ENCODE data around the gene CWF19L1.

The CWF19L1 gene

DNA sequence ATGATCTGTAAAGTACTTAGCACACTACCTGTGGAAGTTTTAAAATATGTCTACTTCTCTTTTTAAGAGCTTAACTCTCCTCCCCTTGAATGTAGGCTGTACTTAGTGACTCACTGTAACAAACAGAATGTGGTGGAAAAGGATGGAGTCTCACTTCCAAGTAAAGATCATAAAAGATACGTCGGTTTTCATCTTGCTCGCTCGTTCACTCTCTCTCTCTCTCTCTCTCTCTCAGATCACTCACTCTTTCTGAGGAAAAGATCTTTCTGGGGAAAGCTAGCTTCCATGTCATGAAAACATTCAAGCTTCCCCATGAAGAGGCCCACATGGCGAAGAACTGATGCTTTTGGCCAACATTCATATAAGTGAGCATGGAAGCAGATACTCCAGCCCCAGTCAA, 43.6 kb downstream of the CWF19L1 start:
- Histone ChIP-seq H3K27ac (peak overlapping the region; percentile 41), H3K4me3 (ENCODE audit: low read depth in 1 of 2, low read length in 1 of 2) (no peak overlapping the region), H3K4me1 (ENCODE audit: control insufficient read depth in 1 of 2, insufficient read depth in 1 of 2, low read depth in 1 of 2, low read length in 1 of 2) (peaks cover 12 to 14% of the 10 kb centered on the region in 2 experiments), H3K9me3 (no peaks in the 10 kb centered on the region), H3K36me3 (peaks cover 65% of the 10 kb centered on the region), H3K27me3 (no peaks in the 10 kb centered on the region)
- no peak for TF ChIP-seq CTCF (IDR thresholded peaks at IDR 0.05)

DNA sequence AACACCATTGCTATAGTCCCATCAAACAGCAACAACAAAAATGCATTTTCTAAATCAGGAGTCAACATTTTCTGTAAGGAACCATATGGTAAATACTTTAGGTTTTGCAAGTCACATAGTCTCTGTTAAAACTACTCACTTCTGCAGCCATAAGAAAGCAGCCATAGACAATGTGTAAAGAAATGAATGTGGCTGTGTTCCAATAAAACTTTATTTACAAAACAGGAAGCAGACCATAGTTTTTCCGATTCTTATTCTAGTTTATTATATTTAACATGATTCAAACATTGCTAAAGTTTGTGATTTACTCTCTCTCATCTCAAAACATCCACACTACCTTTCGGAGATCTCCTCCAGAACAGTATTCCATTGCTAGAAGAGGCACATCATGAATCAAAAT, 44.9 kb downstream of the CWF19L1 start:
- Histone ChIP-seq H3K27ac (no peak overlapping the region), H3K36me3 (peaks cover 78% of the 10 kb centered on the region), H3K4me1 (ENCODE audit: control insufficient read depth in 1 of 2, insufficient read depth in 1 of 2, low read depth in 1 of 2, low read length in 1 of 2) (peaks cover 0 to under 1% of the 10 kb centered on the region in 2 experiments), H3K27me3 (no peaks in the 10 kb centered on the region), H3K9me3 (no peaks in the 10 kb centered on the region), H3K4me3 (ENCODE audit: low read depth in 1 of 2, low read length in 1 of 2) (no peak overlapping the region)
- TF ChIP-seq CTCF (IDR thresholded peaks at IDR 0.05): no peak

- no peaks in the 10 kb centered on the region for H3K4me1 ChIP-seq (ENCODE audit: control insufficient read depth in 1 of 2, insufficient read depth in 1 of 2, low read depth in 1 of 2, low read length in 1 of 2)
- H3K27ac ChIP-seq: no peak overlapping the region
- peaks cover 91% of the 10 kb centered on the region for H3K36me3 ChIP-seq
- H3K9me3 ChIP-seq: no peaks in the 10 kb centered on the region
- no peaks in the 10 kb centered on the region for H3K27me3 ChIP-seq
- TF ChIP-seq CTCF (IDR thresholded peaks at IDR 0.05): no peak
- H3K4me3 ChIP-seq (ENCODE audit: low read depth in 1 of 2, low read length in 1 of 2): no peak overlapping the region
Observed at GRCh38 chr10:100216006-100216405, 51.4 kb downstream of the CWF19L1 start.

- Histone ChIP-seq H3K4me3 (ENCODE audit: low read depth in 1 of 2, low read length in 1 of 2) (no peak overlapping the region), H3K36me3 (peaks cover 86% of the 10 kb centered on the region), H3K9me3 (no peaks in the 10 kb centered on the region), H3K27me3 (no peaks in the 10 kb centered on the region), H3K27ac (no peak overlapping the region), H3K4me1 (ENCODE audit: control insufficient read depth in 1 of 2, insufficient read depth in 1 of 2, low read depth in 1 of 2, low read length in 1 of 2) (no peaks in the 10 kb centered on the region)
- TF ChIP-seq CTCF (IDR thresholded peaks at IDR 0.05): no peak
Observed at GRCh38 chr10:100209303-100209702, 58.1 kb downstream of the CWF19L1 start.

DNA sequence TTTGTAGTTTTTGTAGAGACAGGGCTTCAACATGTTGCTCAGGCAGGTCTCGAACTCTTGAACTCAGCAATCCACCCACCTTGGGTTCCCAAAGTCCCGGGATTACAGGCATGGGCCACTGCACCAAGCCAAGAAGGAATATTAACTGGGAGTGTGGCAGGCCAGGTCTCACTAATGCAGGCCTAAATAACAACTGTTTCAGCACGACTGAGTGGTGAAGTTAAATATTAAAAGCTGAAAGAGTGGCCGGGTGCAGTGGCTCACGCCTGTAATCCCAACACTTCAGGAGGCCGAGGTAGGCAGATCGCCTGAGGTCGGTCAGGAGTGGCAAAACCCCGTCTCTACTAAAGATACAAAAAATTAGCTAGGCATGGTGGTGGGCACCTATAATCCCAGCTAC, 59.2 kb downstream of the CWF19L1 start:
- H3K27me3 ChIP-seq: no peaks in the 10 kb centered on the region
- peaks cover 86% of the 10 kb centered on the region for H3K36me3 ChIP-seq

More for the DNA sequence above, 59.2 kb downstream of the CWF19L1 start:
- H3K4me3 ChIP-seq (ENCODE audit: low read depth in 1 of 2, low read length in 1 of 2): no peak overlapping the region
- H3K4me1 ChIP-seq (ENCODE audit: control insufficient read depth in 1 of 2, insufficient read depth in 1 of 2, low read depth in 1 of 2, low read length in 1 of 2): no peaks in the 10 kb centered on the region
- no peak for TF ChIP-seq CTCF (IDR thresholded peaks at IDR 0.05)
- H3K27ac ChIP-seq: no peak overlapping the region
- H3K9me3 ChIP-seq: no peaks in the 10 kb centered on the region
